Gastroesophageal sphincter (tissue), 4 donors: ENCODE results near the gene NPHP4. TPM values are rescaled to one million over a fixed set of nuclear protein-coding genes. Genes with fewer than 3 reads are reported as not detected.

Source experiments
- ATAC-seq: fragments of 150-250 bp; one replicate; pipeline ENCODE4 v1.9.1; 2016; ENCODE audit warnings: mild to moderate bottlenecking, moderate library complexity
- H3K27ac ChIP-seq, 4 donors: fragments of 200-600 bp; sonication (generic) in 3 of 4; 1 replicate in 3 of 4; 2 replicates in 1 of 4; pipeline ENCODE4 v1.5.1; 2016 to 2019
- H3K27me3 ChIP-seq: fragments of 200-600 bp; sonication (generic); one replicate; pipeline ENCODE4 v1.5.1; 2019
- H3K36me3 ChIP-seq, 2 donors: fragments of 200-600 bp; sonication (generic); one replicate each; pipeline ENCODE4 v1.5.1; 2019; ENCODE audit warnings: control low read depth in 1 of 2
- H3K4me1 ChIP-seq, 3 donors: fragments of 200-600 bp; sonication (generic); 1 replicate in 2 of 3; 2 replicates in 1 of 3; pipeline ENCODE4 v1.5.1; 2016 to 2019; ENCODE audit warnings: control low read depth in 2 of 3
- H3K4me3 ChIP-seq, 2 donors: fragments of 200-600 bp; sonication (generic); one replicate each; pipeline ENCODE4 v1.5.1; 2019; ENCODE audit warnings: mild to moderate bottlenecking in 1 of 2, moderate library complexity in 1 of 2
- H3K9me3 ChIP-seq, 3 donors: fragments of 200-600 bp; sonication (generic); one replicate each; pipeline ENCODE4 v1.5.1; 2017 to 2019; ENCODE audit warnings: control low read depth in 2 of 3
- EP300 ChIP-seq: sonication (generic); formaldehyde crosslinking; IDR thresholded peaks from one replicate; pipeline ENCODE4 v1.6.1; 2017; ENCODE audit warnings: antibody characterized with exemption, mild to moderate bottlenecking
- POLR2A ChIP-seq, 2 donors: fragments of 450-650 bp; IDR thresholded peaks; one replicate each; pipeline ENCODE4 v1.6.1; 2017; ENCODE audit warnings: antibody characterized with exemption in 2 of 2, mild to moderate bottlenecking in 2 of 2, moderate library complexity in 1 of 2
- POLR2AphosphoS5 ChIP-seq: sonication (generic); formaldehyde crosslinking; IDR thresholded peaks from one replicate; pipeline ENCODE4 v1.6.1; 2017; ENCODE audit warnings: antibody characterized with exemption
- WGBS, 2 donors: methylation state at CpG; one replicate each; pipeline ENCODE4 v1.1.5; 2018; ENCODE audit warnings: low coverage in 1 of 2; 5-methylcytosine and 5-hydroxymethylcytosine counted together
- total RNA-seq, 4 donors: library from RNA; depleted of rRNA; stranded (reverse); fragments of >200 nt; gene quantifications; one replicate each; pipeline ENCODE4 v1.1.0, GENCODE V29; 2016
- TF ChIP-seq, protein P1 (sequence below), 4 experiments: fragments of 200-600 bp in 2 of 4; fragments of 450-650 bp in 2 of 4; sonication (generic) in 1 of 4; IDR thresholded peaks; one replicate each; pipeline ENCODE4 v1.5.1; 2017 to 2019; ENCODE audit warnings: antibody characterized with exemption in 4 of 4, mild to moderate bottlenecking in 2 of 4, moderate library complexity in 2 of 4

The NPHP4 gene
- total RNA-seq, 4 donors from 2014 or later, result 5.7 to 9.7 (median 6.2) TPM

DNA sequence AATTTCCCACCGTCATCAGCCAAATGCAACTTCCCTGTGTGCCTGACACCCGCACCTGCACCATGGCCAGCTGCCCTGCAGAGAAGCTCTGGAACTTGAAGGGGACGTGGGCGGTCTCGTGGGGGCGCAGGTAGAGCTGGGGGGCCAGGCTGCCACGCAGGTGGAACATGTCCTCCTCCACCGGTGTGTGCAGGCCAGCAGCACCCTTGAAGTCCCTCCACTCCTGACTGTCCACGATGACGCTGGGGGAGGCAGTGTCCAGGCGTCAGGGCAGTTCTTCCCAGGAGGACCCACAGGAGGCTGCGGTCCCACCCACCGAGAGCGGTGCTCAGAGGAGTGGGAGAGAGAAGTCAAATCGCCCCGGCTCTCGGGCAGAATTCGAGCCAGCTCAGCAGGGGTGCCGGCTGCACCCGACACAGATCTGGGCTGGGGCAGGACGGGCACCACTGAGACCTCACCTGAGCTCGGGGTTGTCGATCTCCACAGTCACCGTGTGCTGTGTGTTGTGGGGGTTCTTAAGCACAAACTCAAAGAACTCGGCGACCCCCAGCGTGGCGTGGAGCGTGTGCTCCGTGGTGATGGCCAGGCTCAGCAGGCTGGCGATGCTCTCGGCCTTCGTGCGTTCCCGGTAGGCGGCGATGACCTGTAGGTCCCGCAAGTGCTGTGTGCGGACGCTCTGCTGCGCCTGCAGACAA is 117.7 kb downstream of the NPHP4 start:
- H3K4me1 ChIP-seq, result no peaks in the 10 kb centered on the region
- H3K4me3 ChIP-seq, result no peak overlapping the region
- H3K27me3 ChIP-seq, result no peaks in the 10 kb centered on the region
- no peak for ATAC-seq
- WGBS, 2 donors, result 80% methylated on average over 3 of the region's 41 CpGs; no CpG with 5 or more reads in 1 of the 2 donors
- peaks cover 0 to 98% of the 10 kb centered on the region in 2 donors for H3K36me3 ChIP-seq
- peaks cover 0 to 7% (median 0%) of the 10 kb centered on the region in 3 donors for H3K9me3 ChIP-seq
- no peak for TF ChIP-seq POLR2A (IDR thresholded peaks at IDR 0.05)
- TF ChIP-seq POLR2AphosphoS5, result no peak
- no peak for TF ChIP-seq EP300
- TF ChIP-seq, protein P1, sequence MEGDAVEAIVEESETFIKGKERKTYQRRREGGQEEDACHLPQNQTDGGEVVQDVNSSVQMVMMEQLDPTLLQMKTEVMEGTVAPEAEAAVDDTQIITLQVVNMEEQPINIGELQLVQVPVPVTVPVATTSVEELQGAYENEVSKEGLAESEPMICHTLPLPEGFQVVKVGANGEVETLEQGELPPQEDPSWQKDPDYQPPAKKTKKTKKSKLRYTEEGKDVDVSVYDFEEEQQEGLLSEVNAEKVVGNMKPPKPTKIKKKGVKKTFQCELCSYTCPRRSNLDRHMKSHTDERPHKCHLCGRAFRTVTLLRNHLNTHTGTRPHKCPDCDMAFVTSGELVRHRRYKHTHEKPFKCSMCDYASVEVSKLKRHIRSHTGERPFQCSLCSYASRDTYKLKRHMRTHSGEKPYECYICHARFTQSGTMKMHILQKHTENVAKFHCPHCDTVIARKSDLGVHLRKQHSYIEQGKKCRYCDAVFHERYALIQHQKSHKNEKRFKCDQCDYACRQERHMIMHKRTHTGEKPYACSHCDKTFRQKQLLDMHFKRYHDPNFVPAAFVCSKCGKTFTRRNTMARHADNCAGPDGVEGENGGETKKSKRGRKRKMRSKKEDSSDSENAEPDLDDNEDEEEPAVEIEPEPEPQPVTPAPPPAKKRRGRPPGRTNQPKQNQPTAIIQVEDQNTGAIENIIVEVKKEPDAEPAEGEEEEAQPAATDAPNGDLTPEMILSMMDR (IDR thresholded peaks at IDR 0.05), result no peak
- no peak overlapping the region for H3K27ac ChIP-seq

DNA sequence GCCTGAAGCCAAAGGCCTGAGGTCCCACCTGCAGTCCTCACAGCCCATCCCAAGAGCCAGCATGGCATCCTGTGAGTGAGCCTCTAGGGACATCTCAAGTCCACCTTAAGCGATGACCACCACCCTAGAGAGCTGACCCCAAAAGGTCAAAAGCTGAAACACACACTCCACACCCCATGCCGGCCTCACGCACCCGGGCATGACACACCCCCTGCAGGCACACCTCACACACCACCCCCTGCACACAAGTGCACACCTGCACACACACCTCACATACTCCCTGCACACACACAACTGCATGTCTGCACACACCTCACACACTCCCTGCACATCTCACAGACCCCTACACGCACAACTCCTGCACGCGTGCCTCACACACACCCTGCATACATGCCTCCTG is 118.7 kb downstream of the NPHP4 start:
- ATAC-seq, result no peak
- H3K27me3 ChIP-seq, result no peaks in the 10 kb centered on the region
- peaks cover 0 to 87% of the 10 kb centered on the region in 2 donors for H3K36me3 ChIP-seq
- TF ChIP-seq POLR2A (IDR thresholded peaks at IDR 0.05), result no peak
- no peak for TF ChIP-seq POLR2AphosphoS5
- TF ChIP-seq, protein P1 (IDR thresholded peaks at IDR 0.05), result no peak
- TF ChIP-seq EP300, result no peak
- 89 to 93% methylated on average over 3 to 6 of the region's 7 CpGs for WGBS, 2 donors
- no peaks in the 10 kb centered on the region for H3K4me1 ChIP-seq
- no peak overlapping the region for H3K27ac ChIP-seq
- no peaks in the 10 kb centered on the region for H3K9me3 ChIP-seq
- no peak overlapping the region for H3K4me3 ChIP-seq

DNA sequence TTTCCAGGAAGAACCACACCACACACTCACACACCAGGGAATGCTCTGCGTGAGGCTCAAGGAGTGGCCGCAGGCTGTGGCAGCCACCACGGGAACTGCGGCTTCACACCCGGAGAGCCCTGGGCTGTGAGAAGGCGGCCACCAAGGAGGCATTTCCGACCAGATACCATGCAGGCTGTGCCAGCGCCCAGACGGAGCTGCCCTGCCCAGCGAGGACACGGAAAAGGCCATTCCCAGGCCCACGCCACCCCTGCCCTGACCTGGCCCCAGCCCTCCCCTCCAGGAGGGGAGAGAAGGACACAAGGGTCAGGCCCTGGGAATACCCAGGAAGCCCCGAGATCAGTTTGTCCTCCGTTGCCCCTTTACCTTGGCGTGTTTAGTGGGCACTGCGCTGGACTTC is 119.3 kb downstream of the NPHP4 start:
- no CpG with 5 or more reads among the region's 16 CpGs for WGBS, 2 donors
- TF ChIP-seq, protein P1 (IDR thresholded peaks at IDR 0.05), result no peak
- TF ChIP-seq EP300 (no peak), POLR2AphosphoS5 (no peak)
- Histone ChIP-seq H3K4me3 (no peak overlapping the region), H3K27me3 (no peaks in the 10 kb centered on the region), H3K9me3 (no peaks in the 10 kb centered on the region), H3K4me1 (no peaks in the 10 kb centered on the region), H3K27ac (no peak overlapping the region), H3K36me3 (peaks cover 0 to 83% of the 10 kb centered on the region in 2 donors)
- no peak for ATAC-seq

DNA sequence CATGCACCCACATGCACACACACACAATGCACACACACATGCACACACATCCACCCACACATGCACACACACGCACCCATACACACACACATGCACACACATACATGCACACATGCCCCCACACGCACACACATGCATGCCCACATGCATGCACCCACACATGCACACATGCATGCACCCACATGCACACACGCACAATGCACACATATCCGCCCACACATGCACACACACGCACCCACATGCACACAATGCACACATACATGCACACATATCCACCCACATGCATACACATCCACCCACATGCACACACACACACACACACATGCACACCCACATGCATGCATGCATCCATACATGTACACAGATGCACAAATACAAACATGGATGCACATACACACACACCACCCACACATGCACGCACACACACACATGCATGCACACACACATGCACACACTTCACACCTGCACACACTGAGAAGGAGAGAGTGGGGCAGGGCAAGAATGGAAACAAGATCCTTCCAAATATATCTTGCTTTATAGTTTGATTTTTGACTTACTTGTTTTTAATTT is 123.2 kb downstream of the NPHP4 start:
- no peaks in the 10 kb centered on the region for H3K4me1 ChIP-seq
- no peak for ATAC-seq
- no peaks in the 10 kb centered on the region for H3K9me3 ChIP-seq
- no peak for TF ChIP-seq POLR2AphosphoS5
- no peak for TF ChIP-seq POLR2A (IDR thresholded peaks at IDR 0.05)
- TF ChIP-seq, protein P1 (IDR thresholded peaks at IDR 0.05), result no peak
- no peak for TF ChIP-seq EP300
- H3K27ac ChIP-seq, result no peak overlapping the region
- no peaks in the 10 kb centered on the region for H3K27me3 ChIP-seq
- H3K4me3 ChIP-seq, result no peak overlapping the region
- 91 to 100% methylated on average over 2 to 5 of the region's 6 CpGs for WGBS, 2 donors
- peaks cover 0 to 81% of the 10 kb centered on the region in 2 donors for H3K36me3 ChIP-seq

DNA sequence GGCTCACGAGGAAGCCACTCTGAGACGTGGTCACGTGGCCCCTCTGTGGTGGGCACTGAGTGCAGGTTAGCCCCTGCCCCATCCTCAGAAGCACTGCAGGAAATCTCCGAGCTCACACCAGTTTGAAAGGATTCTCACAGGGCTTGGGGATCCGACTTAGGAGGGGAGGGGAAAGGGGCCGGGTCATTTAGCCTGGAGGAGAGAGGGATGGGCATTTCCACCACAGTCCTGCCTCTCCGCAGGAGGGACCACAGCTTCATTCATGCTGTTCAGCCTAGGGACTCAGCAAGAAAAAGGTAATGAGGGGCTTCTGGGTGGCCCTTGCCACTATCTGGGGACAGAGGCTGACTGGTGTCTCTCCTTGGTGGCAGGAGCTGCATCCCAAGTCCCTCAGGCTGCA is 126.5 kb downstream of the NPHP4 start:
- no peak for TF ChIP-seq POLR2A (IDR thresholded peaks at IDR 0.05)
- TF ChIP-seq EP300, result no peak
- TF ChIP-seq POLR2AphosphoS5, result no peak
- TF ChIP-seq, protein P1 (IDR thresholded peaks at IDR 0.05), result no peak
- no peak for ATAC-seq
- Histone ChIP-seq H3K27me3 (no peaks in the 10 kb centered on the region), H3K4me3 (no peak overlapping the region), H3K4me1 (no peaks in the 10 kb centered on the region), H3K36me3 (peaks cover 0 to 81% of the 10 kb centered on the region in 2 donors), H3K9me3 (no peaks in the 10 kb centered on the region), H3K27ac (no peak overlapping the region)
- no CpG with 5 or more reads among the region's 7 CpGs for WGBS, 2 donors
